GM23338 (cell line): ENCODE results near the gene HDAC9.

ENCODE experiments used
- CREB1 ChIP-seq: fragments of 250-450 bp; sonication (Bioruptor Pico); IDR thresholded peaks from 2 replicates; pipeline ENCODE4 v1.5.0; 2020; ENCODE audit warnings: low read depth, mild to moderate bottlenecking, moderate library complexity
- CTCF ChIP-seq, 2 experiments: fragments of 200-600 bp in 1 of 2; sonication (generic) in 1 of 2; conservative IDR thresholded peaks; 2 replicates each; pipeline versions ENCODE4 v1.5.1 to v1.6.1; 2016 to 2017; ENCODE audit warnings: antibody characterized with exemption in 2 of 2, low read depth in 2 of 2, mild to moderate bottlenecking in 2 of 2, moderate library complexity in 1 of 2
- ETS1 ChIP-seq: IDR thresholded peaks from 2 replicates; pipeline ENCODE4 v1.6.1; 2016; ENCODE audit warnings: antibody characterized with exemption
- EZH2 ChIP-seq: fragments of 200-600 bp; sonication (generic); IDR thresholded peaks from one replicate; pipeline ENCODE4 v1.8.0; 2017; ENCODE audit warnings: antibody characterized with exemption, mild to moderate bottlenecking, low read depth; ENCODE audit not compliant: unreplicated experiment
- EZH2phosphoT487 ChIP-seq: fragments of 200-600 bp; sonication (generic); IDR thresholded peaks from one replicate; pipeline ENCODE4 v1.8.1; 2018; ENCODE audit warnings: antibody characterized with exemption; ENCODE audit not compliant: unreplicated experiment
- JUNB ChIP-seq: IDR thresholded peaks from one replicate; pipeline ENCODE4 v1.6.1; 2016; ENCODE audit warnings: antibody characterized with exemption; ENCODE audit not compliant: unreplicated experiment
- NANOG ChIP-seq: IDR thresholded peaks from 2 replicates; pipeline ENCODE4 v1.6.1; 2016; ENCODE audit warnings: antibody characterized with exemption, borderline replicate concordance
- POLR2AphosphoS5 ChIP-seq: IDR thresholded peaks from 2 replicates; pipeline ENCODE4 v1.6.1; 2016; ENCODE audit warnings: antibody characterized with exemption, low read depth
- REST ChIP-seq: IDR thresholded peaks from one replicate; pipeline ENCODE4 v1.6.1; 2018; ENCODE audit warnings: antibody characterized with exemption; ENCODE audit not compliant: unreplicated experiment
- STAT1 ChIP-seq: IDR thresholded peaks from one replicate; pipeline ENCODE4 v1.6.1; 2016; ENCODE audit warnings: antibody characterized with exemption; ENCODE audit not compliant: unreplicated experiment
- ZNF114 ChIP-seq: fragments of 250-450 bp; sonication (Bioruptor Pico); IDR thresholded peaks from 2 replicates; pipeline ENCODE4 v1.5.0; 2020; ENCODE audit warnings: mild to moderate bottlenecking, moderate library complexity
- ZNF331 ChIP-seq: fragments of 250-450 bp; sonication (Bioruptor Pico); IDR thresholded peaks from 2 replicates; pipeline ENCODE4 v1.5.0; 2020; ENCODE audit warnings: low read depth, mild to moderate bottlenecking, moderate library complexity

- no peak for TF ChIP-seq NANOG
- no peak for TF ChIP-seq POLR2AphosphoS5
- TF ChIP-seq CTCF (conservative IDR thresholded peaks at IDR 0.05; ENCODE audit: low read depth in 2 of 2), result no peak
- TF ChIP-seq EZH2, result no peak
- no peak for TF ChIP-seq JUNB
- TF ChIP-seq ETS1, result no peak
- no peak for TF ChIP-seq EZH2phosphoT487
- TF ChIP-seq ZNF331, result no peak
- TF ChIP-seq REST, result no peak
- TF ChIP-seq STAT1, result no peak
- no peak for TF ChIP-seq CREB1 (CRISPR knock-in tag)
- no peak for TF ChIP-seq ZNF114 (CRISPR knock-in tag)
These were observed 525.2 kb downstream of the HDAC9 start for GRCh38 chr7:19020711-19021110.
